ENCODE results near the gene DYNC2H1. TPM values are rescaled to one million over a fixed set of nuclear protein-coding genes. Genes with fewer than 3 reads are reported as not detected.
"Not testable (repeated sequence)": the region's sequence is repeated elsewhere in the genome, so short reads cannot be mapped to it uniquely, and the experiment has no call there.

Gene DYNC2H1
- total RNA-seq, 1 experiment from 2014 or later: 12.4 TPM

DNA sequence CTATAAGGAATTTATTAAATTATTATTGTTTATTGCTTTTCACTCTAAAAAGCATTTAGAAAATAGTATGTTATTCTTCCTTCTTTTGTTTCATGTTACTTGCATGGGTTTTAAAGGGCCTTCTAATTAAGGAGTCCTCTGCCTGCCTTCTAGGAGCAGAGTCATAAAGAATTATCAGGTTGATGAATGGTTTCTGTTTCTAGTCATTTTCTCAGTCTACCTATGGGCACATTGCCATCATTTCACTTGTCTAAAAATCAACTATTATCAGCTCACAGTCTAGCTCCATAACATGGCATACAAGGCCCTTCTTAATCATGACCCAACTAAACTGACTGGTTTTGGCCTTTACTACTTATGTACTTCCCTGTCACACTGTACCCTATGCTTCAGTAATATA, 16.2 kb downstream of the DYNC2H1 start:
- H3K9me3 ChIP-seq (ENCODE audit: control insufficient read depth, insufficient read depth, low read depth, low read length): no peaks in the 10 kb centered on the region
- no peak for DNase-seq (ENCODE audit: low read depth, low spot score)
- BruUV-seq (replicated peaks): no TSS peak
- no peak for ATAC-seq
- ChIA-PET CTCF (no interaction called here), POLR2A (no interaction called here)
- no peak overlapping the region for H3K27ac ChIP-seq (ENCODE audit: low read length)
- no peaks in the 10 kb centered on the region for H3K36me3 ChIP-seq (ENCODE audit: control insufficient read depth, insufficient read depth, low read length)
- in situ Hi-C loops (cut with HindIII; ENCODE audit: low pct_unique_long_range_greater_than_20kb, low sequenced_read_pairs): no loop called here
- TF ChIP-seq POLR2AphosphoS5 (IDR thresholded peaks at IDR 0.05; ENCODE audit: low read depth, low read length) (no peak), SIN3A (IDR thresholded peaks at IDR 0.05; ENCODE audit: borderline replicate concordance, insufficient read depth, low read depth, low read length) (no peak), TCF7L2 (IDR thresholded peaks at IDR 0.05; ENCODE audit: low read depth, low read length) (no peak)
- TF ChIP-seq, protein P1, sequence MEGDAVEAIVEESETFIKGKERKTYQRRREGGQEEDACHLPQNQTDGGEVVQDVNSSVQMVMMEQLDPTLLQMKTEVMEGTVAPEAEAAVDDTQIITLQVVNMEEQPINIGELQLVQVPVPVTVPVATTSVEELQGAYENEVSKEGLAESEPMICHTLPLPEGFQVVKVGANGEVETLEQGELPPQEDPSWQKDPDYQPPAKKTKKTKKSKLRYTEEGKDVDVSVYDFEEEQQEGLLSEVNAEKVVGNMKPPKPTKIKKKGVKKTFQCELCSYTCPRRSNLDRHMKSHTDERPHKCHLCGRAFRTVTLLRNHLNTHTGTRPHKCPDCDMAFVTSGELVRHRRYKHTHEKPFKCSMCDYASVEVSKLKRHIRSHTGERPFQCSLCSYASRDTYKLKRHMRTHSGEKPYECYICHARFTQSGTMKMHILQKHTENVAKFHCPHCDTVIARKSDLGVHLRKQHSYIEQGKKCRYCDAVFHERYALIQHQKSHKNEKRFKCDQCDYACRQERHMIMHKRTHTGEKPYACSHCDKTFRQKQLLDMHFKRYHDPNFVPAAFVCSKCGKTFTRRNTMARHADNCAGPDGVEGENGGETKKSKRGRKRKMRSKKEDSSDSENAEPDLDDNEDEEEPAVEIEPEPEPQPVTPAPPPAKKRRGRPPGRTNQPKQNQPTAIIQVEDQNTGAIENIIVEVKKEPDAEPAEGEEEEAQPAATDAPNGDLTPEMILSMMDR (IDR thresholded peaks at IDR 0.05): no peak
- TF ChIP-seq, protein P2, sequence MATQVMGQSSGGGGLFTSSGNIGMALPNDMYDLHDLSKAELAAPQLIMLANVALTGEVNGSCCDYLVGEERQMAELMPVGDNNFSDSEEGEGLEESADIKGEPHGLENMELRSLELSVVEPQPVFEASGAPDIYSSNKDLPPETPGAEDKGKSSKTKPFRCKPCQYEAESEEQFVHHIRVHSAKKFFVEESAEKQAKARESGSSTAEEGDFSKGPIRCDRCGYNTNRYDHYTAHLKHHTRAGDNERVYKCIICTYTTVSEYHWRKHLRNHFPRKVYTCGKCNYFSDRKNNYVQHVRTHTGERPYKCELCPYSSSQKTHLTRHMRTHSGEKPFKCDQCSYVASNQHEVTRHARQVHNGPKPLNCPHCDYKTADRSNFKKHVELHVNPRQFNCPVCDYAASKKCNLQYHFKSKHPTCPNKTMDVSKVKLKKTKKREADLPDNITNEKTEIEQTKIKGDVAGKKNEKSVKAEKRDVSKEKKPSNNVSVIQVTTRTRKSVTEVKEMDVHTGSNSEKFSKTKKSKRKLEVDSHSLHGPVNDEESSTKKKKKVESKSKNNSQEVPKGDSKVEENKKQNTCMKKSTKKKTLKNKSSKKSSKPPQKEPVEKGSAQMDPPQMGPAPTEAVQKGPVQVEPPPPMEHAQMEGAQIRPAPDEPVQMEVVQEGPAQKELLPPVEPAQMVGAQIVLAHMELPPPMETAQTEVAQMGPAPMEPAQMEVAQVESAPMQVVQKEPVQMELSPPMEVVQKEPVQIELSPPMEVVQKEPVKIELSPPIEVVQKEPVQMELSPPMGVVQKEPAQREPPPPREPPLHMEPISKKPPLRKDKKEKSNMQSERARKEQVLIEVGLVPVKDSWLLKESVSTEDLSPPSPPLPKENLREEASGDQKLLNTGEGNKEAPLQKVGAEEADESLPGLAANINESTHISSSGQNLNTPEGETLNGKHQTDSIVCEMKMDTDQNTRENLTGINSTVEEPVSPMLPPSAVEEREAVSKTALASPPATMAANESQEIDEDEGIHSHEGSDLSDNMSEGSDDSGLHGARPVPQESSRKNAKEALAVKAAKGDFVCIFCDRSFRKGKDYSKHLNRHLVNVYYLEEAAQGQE (IDR thresholded peaks at IDR 0.05; ENCODE audit: insufficient read depth in 1 of 2, low read depth in 2 of 2, low read length in 1 of 2): no peak
- no peak overlapping the region for H3K4me3 ChIP-seq (ENCODE audit: low read depth in 2 of 2, low read length in 2 of 2)
- H3K27me3 ChIP-seq (ENCODE audit: control insufficient read depth, insufficient read depth, low read length): no peaks in the 10 kb centered on the region
- no peaks in the 10 kb centered on the region for H3K4me1 ChIP-seq (ENCODE audit: control insufficient read depth, insufficient read depth, low read length)
- intact Hi-C loops (cut with micrococcal nuclease; ENCODE audit: unreplicated experiment): no loop called here

DNA sequence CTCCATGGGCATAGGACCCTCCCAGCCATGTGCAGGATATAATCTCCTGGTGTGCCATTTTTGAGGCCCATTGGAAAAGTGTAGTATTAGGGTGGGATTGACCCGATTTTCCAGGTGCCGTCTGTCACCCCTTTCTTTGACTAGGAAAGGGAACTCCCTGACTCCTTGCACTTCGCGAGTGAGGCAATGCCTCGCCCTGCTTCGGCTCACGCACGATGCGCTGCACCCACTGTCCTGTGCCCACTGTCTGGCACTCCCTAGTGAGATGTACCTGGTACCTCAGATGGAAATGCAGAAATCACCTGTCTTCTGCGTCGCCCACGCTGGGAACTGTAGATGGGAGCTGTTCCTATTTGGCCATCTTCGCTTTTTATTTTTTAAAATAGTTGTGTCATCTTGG, 32.8 kb downstream of the DYNC2H1 start:
- H3K4me3 ChIP-seq (ENCODE audit: low read depth in 2 of 2, low read length in 2 of 2); BruUV-seq (replicated peaks); in situ Hi-C loops (cut with HindIII; ENCODE audit: low pct_unique_long_range_greater_than_20kb, low sequenced_read_pairs); H3K27me3 ChIP-seq (ENCODE audit: control insufficient read depth, insufficient read depth, low read length); H3K9me3 ChIP-seq (ENCODE audit: control insufficient read depth, insufficient read depth, low read depth, low read length); ATAC-seq; H3K36me3 ChIP-seq (ENCODE audit: control insufficient read depth, insufficient read depth, low read length); DNase-seq (ENCODE audit: low read depth, low spot score); H3K4me1 ChIP-seq (ENCODE audit: control insufficient read depth, insufficient read depth, low read length); H3K27ac ChIP-seq (ENCODE audit: low read length); POLR2A ChIA-PET; intact Hi-C loops (cut with micrococcal nuclease; ENCODE audit: unreplicated experiment); CTCF ChIA-PET: not testable (repeated sequence)

DNA sequence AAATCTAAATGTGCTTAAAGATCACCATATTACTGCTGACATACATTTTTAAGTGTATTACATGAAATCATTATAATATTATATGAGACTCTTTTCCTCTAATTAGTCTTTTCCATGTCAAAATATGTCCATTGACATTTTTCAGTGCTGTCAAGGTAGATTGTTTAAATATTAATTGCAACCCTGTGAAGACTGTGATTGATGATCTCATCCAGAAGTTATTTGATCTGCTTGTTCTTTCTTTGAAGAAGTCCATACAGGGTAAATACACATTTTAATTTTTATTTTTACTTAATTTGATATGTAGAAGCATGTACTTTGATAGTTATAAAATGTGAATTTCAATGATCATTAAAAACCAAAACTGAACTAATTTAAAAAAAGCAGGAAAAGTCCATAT, 38.4 kb downstream of the DYNC2H1 start:
- ATAC-seq (no peak), DNase-seq (ENCODE audit: low read depth, low spot score) (no peak)
- BruUV-seq (replicated peaks): no TSS peak
- TF ChIP-seq TCF7L2 (IDR thresholded peaks at IDR 0.05; ENCODE audit: low read depth, low read length) (no peak), POLR2AphosphoS5 (IDR thresholded peaks at IDR 0.05; ENCODE audit: low read depth, low read length) (no peak), SIN3A (IDR thresholded peaks at IDR 0.05; ENCODE audit: borderline replicate concordance, insufficient read depth, low read depth, low read length) (no peak)
- TF ChIP-seq, protein P1 (IDR thresholded peaks at IDR 0.05): no peak
- TF ChIP-seq, protein P2 (IDR thresholded peaks at IDR 0.05; ENCODE audit: insufficient read depth in 1 of 2, low read depth in 2 of 2, low read length in 1 of 2): no peak
- 0 out of 2 replicates have a peak, but pooled peaks cover 2% of the 10 kb centered on the region for H3K36me3 ChIP-seq (ENCODE audit: control insufficient read depth, insufficient read depth, low read length)
- H3K27ac ChIP-seq (ENCODE audit: low read length): no peak overlapping the region
- CTCF ChIA-PET: no interaction called here
- POLR2A ChIA-PET: no interaction called here
- H3K9me3 ChIP-seq (ENCODE audit: control insufficient read depth, insufficient read depth, low read depth, low read length): no peaks in the 10 kb centered on the region
- in situ Hi-C loops (cut with HindIII; ENCODE audit: low pct_unique_long_range_greater_than_20kb, low sequenced_read_pairs) (no loop called here), intact Hi-C loops (cut with micrococcal nuclease; ENCODE audit: unreplicated experiment) (no loop called here)
- no peak overlapping the region for H3K4me3 ChIP-seq (ENCODE audit: low read depth in 2 of 2, low read length in 2 of 2)
- H3K27me3 ChIP-seq (ENCODE audit: control insufficient read depth, insufficient read depth, low read length): no peaks in the 10 kb centered on the region
- H3K4me1 ChIP-seq (ENCODE audit: control insufficient read depth, insufficient read depth, low read length): no peaks in the 10 kb centered on the region

Measured in Panc1 (cell line).